ENCODE data around the gene DDX43. TPM values are rescaled to one million over a fixed set of nuclear protein-coding genes. Genes with fewer than 3 reads are reported as not detected.

The DDX43 gene
- total RNA-seq, 2 donors from 2014 or later: 0.51 to 0.85 TPM

DNA sequence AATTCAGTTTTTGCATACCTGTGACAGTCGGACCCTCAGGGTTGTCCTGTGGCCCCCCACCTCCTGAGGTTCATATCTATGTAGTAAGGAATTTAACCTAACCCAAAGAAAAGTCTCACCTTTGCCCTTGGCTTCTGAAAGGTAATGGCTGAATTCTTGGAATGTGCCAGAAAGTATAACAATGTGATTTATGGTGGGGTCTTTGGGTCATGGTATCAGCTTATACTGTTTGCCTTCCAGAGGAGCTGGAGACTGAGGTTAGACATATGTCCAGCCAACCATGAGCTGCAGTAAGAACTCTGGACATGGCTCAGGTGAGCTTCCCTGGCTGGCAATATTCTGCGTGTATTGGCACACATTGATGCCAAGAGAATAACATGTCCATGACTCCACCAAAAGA, 26.9 kb downstream of the DDX43 start:
- Histone ChIP-seq H3K4me3 (no peak overlapping the region), H3K36me3 (no peaks in the 10 kb centered on the region), H3K27me3 (no peaks in the 10 kb centered on the region), H3K4me1 (no peaks in the 10 kb centered on the region), H3K9me3 (no peaks in the 10 kb centered on the region), H3K27ac (no peak overlapping the region)
- TF ChIP-seq, protein P1, sequence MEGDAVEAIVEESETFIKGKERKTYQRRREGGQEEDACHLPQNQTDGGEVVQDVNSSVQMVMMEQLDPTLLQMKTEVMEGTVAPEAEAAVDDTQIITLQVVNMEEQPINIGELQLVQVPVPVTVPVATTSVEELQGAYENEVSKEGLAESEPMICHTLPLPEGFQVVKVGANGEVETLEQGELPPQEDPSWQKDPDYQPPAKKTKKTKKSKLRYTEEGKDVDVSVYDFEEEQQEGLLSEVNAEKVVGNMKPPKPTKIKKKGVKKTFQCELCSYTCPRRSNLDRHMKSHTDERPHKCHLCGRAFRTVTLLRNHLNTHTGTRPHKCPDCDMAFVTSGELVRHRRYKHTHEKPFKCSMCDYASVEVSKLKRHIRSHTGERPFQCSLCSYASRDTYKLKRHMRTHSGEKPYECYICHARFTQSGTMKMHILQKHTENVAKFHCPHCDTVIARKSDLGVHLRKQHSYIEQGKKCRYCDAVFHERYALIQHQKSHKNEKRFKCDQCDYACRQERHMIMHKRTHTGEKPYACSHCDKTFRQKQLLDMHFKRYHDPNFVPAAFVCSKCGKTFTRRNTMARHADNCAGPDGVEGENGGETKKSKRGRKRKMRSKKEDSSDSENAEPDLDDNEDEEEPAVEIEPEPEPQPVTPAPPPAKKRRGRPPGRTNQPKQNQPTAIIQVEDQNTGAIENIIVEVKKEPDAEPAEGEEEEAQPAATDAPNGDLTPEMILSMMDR (IDR thresholded peaks at IDR 0.05): no peak
- no peak for DNase-seq (ENCODE audit: low spot score)

DNA sequence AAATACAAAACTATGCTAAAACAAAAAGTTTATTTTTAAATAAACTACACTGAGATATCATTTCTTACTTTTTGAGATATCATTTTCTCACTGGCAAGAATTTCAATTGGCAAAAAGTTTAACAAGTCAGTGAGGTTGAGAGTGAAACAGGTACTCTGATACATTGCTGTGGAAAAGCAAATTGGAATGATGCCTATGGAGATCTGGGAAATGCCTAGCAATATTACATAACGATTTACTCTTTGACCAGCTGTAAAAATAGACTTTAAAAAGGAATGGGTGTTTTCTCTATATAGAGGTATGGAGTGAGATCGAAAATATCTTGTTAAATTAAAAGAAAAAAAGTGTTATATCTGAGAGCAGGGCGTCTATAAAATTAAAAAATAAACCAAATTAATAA, 40.6 kb downstream of the DDX43 start:
- no peaks in the 10 kb centered on the region for H3K4me1 ChIP-seq
- H3K27ac ChIP-seq: no peak overlapping the region
- no peaks in the 10 kb centered on the region for H3K9me3 ChIP-seq
- no peak overlapping the region for H3K4me3 ChIP-seq
- H3K27me3 ChIP-seq: no peaks in the 10 kb centered on the region
- no peak for DNase-seq (ENCODE audit: low spot score)
- no peaks in the 10 kb centered on the region for H3K36me3 ChIP-seq
- TF ChIP-seq, protein P1 (IDR thresholded peaks at IDR 0.05): no peak

DNA sequence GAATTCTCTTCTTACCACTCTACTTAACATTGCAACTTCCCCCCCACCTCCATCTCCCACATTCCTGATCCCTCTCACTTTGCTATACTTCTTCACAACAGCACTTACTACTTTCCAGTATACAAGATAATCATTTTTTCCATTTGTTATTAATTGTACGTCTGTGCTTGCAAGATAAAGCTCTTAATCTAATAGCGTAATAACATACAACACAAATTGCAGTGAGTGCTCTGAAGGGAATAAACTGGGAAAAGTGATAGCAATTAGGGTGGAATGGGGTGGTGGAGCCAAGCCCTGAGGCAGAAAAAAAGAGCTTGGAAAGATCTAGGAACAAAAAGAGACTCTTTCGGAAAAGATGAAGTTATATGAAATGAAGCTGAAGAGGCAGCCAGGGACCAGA, 48.9 kb downstream of the DDX43 start:
- H3K9me3 ChIP-seq: no peaks in the 10 kb centered on the region
- H3K4me3 ChIP-seq: no peak overlapping the region
- H3K4me1 ChIP-seq: no peaks in the 10 kb centered on the region
- H3K27ac ChIP-seq: no peak overlapping the region
- TF ChIP-seq, protein P1 (IDR thresholded peaks at IDR 0.05): no peak
- no peak for DNase-seq (ENCODE audit: low spot score)
- no peaks in the 10 kb centered on the region for H3K27me3 ChIP-seq
- H3K36me3 ChIP-seq: peaks cover 7% of the 10 kb centered on the region

DNA sequence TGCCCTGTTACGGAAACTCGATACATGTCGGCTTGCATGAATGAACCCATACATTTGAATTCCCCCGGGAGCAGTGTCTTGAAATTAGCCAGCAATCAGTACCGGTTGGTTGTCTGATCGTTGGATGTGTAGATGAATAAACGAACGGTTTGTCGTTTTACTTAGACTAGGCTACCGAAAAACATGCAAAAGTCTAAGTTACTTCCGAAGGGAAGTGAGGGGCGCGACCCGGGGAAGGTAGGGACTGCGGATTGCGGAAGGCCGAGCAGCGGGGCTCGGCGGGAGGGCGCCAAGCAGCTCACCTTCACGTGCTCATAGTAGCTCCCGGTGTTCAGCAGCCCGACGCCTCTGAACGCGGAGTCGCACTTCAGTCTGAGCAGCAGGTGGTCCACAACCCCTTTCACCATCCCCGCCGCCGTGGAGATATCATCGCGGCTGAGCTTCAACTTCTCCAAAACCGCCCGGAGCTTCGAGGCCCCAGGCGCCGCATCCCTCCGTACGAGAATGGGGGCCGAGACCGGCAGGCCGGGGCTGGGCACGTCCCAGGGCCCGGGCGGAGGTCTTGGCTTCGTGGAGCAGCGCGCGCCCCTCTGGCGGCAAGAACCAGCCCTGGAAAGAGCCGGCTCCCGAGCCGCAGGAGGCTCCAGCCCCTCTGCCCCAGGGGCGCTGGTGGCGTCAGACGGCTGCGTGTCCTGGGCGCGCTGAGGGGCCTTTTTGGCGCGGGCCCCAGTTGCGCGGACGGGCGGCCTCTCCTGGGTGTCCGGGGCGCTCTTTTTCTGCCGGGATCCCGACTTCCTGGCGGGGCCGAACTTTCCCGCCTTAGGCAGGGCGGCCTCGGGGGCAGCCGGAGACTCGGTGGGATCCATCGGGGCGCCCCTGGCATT, 56.8 kb downstream of the DDX43 start:
- Histone ChIP-seq H3K4me1 (peaks cover 0 to 13% of the 10 kb centered on the region in 2 donors), H3K9me3 (no peaks in the 10 kb centered on the region), H3K27ac (peak overlapping the region; percentile 78 to 90), H3K36me3 (no peaks in the 10 kb centered on the region), H3K4me3 (peak overlapping the region; percentile 67 to 71), H3K27me3 (no peaks in the 10 kb centered on the region)
- TF ChIP-seq, protein P1 (IDR thresholded peaks at IDR 0.05): peak in 1 of 2 donors; percentile 11
- DNase-seq (ENCODE audit: low spot score): no peak

DNA sequence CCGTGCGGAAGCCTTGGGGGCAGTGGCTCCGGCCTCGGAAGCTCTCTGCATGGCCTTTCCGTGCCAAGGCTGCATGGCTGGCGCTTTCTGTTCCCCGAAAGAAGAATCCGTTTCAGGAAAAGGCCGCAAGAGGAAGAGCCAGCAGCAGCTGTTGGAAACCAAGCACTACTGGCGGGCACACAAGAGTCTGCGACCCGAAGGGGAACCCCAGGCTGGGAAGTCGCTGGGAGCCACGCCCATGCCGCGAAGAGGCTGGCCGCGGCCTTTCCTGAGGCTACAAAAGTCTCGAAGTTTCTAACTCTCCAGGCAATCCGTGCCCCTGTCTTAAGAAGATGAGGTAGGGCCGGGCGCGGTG, 57.5 kb downstream of the DDX43 start, which contains the start of gene CGAS:
Gene CGAS, minus strand, starts transcription at position 191 of the 355 bp plus-strand sequence. Its CDS starts 116 bp downstream, at position 75.
- no peaks in the 10 kb centered on the region for H3K9me3 ChIP-seq
- peak within 1 kb of the TSS; percentile 67 to 71 for H3K4me3 ChIP-seq
- peak; percentile 85 for DNase-seq (ENCODE audit: low spot score)
- H3K27ac ChIP-seq: peak within 1 kb of the TSS; percentile 78 to 90
- H3K36me3 ChIP-seq: no peaks in the 10 kb centered on the region
- TF ChIP-seq, protein P1 (IDR thresholded peaks at IDR 0.05): peak in 1 of 2 donors; percentile 2
- no peaks in the 10 kb centered on the region for H3K27me3 ChIP-seq
- H3K4me1 ChIP-seq: peaks cover 0 to 13% of the 10 kb centered on the region in 2 donors
